ENCODE results near the gene EPHB3.

The EPHB3 gene

DNA sequence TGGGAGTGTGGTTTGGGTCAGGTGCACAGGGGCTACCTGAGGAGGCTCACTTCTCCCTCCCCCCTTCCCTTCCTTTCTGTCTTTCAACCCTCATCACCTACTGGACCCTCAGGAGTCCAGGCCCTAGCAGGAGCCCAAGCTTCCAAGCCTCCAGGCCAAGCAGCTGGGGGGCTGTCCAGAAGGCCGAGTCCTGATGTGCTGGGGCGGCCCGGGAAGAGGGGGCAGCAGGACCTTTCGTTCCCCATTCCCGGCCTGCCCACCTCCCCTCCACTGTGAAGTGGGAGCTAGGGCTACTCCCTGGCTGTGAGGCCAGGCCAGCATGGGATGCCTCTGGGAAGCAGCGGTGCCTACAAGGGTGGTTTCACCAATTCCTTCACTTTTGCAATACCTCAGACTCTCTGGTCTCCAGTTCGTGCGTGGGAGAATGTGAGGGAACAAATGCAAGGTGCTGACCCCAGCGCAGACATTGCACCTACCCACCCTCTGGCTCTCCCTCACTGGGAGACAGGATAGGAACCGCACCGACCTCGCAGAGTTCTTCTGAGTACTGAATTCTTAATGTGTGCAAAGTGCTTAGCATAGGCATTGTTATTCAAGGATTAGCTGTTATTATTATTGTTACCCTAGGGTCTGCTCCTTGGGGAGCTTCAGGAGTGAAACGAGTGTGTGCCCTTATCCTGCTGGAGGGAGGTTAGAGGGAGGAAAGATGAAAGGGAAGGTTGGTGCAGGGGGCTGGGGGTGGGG lies 2.5 kb downstream of the EPHB3 start:
- no peak for DNase-seq (ENCODE audit: low read depth, low spot score)

DNA sequence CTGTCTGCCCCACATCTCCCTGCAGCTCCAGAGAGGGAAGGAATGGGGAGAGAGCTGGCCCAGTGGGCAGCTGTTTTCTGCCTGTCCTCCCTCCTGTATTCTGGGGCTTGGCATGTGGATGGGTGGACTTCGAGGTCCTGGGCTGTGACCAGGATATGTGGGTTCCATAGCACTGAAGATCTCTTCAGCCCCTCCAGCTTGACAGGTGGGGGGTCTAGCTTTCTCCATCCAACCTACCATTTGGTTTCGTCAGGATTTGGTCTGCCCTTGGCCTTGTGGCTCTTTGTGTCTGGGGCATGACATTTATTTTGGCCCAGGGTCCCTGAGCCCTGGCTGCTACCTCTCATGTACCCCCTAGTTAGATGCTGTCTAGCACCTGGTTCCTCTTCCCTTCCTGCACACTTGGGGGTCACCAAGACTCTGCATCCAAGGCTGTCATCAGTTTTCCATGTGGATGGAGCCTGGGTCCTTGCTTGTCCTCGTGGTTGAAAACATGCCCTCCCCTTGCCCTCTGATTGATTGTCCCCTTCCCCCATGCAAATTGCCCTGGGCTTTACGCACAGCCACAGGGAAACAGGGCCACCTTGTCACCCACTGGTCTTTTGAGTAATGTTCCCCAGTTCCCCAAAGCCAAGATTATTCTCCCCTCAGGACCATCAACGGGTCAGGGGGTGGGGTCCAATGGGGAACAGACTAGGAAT lies 3.2 kb downstream of the EPHB3 start:
- no peak for DNase-seq (ENCODE audit: low read depth, low spot score)

DNA sequence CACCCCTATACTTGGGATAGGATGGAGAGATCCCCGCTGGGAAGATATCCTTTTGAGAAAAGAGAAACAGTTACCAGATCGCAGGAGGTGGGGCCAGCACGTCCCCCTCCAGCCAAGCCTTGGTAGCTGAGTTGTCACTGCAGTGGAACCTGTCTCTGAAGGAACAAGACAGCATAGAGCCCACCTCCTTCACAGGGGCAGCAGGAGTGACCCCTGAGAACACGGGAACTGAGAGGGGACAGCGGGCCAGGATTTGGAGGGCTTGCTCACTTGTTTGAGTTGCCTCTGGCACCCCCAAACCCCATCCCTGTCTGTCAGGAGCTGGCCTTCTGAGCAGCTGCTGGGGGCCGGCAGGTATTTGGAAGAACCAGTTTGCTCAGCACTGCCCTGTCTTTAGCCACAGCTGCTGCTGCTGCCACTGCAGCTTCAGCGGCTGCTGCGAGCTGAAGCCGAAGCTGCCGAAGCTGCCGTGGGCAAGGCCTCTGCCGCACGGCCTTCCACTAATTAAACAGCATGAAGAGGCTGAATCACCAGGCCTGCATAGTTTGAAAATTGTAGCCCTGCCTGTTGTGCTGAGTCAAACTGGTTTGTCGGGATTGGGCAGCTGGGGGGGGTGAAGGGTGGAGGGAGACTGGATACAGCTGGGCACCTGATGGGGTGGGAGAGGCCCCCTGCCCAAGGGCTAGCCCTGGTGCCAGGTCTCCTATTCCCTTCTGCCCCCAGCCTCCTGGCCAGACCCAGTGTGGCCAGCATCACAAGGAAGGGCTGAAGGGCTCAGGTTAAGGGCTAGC lies 4.0 kb downstream of the EPHB3 start:
- DNase-seq (ENCODE audit: low read depth, low spot score): no peak

DNA sequence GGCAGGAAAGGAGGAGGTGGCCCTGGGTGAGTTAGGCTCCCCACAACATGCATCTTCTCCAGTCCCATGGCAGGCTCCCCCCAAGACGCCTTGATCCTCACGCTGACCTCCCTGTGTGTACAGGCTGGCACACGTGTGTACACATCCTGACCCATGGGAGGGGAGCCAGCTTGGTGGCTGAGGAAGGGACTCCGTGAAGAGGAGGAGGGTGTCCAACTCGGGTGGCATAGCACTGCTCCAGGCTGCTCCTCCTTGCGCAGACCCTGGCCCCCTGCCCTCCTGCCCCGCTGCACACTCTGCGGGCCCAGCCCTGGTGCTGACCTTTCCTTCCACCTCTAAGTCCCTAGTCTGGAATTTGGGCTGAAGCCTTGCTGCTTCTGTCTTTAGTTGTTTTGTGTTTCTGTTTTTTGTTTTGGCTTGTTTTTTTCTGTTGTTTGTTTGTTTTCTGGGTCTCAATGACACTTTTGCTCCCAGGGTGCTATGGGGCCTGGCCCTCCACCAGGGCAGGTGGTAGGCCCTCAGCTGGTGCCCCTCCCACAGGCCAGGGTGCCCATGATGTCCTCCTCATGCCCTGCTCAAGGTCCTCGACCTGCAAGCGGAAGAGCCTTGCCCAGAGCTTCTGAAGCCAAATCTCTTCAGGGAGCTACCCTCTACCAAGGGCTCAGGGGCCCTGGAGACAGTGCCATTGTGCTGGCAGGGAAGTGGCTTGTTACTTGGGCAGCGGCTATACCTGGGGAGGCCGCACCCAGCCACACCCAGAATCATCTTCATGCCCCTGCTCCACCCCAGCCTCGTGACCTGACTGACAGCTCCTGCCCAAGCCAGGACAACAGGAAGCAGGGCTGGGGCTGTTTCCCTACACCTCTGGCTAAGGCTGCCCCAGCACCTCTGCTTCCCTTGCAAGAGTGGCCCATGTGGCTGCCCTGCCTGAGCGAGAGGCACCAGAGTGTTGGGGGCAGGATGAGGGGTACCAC lies 5.1 kb downstream of the EPHB3 start:
- DNase-seq (ENCODE audit: low read depth, low spot score): no peak

DNA sequence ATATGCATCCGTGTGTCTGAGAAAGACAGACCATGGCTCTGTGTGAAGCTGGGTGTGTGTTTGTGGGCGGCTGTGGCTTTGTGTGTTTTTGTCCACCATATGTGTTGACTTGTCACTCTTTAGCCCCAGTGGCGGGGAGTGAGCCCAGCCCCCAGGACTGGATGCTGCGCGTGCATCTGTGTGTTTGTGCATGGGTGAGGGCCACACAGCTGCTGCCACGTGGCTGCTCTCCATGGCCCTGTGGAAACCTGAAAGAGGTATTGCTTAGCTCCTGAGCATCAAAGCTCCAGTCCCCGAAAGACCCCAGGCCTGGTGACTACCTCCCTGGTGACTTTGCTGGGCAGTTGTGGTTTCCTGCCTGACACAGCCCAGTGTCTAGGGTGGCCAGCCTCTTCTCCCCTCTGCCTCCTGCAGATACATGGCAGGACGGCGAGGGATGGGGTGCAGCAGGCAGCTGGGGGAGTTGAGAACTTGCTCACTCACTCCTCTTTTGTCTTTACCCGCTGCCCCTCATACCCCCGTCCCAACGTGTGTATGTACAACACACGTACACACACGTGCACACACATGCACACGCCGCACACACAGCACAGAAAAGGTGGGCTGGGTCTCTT lies 6.5 kb downstream of the EPHB3 start:
- DNase-seq (ENCODE audit: low read depth, low spot score): no peak

DNA sequence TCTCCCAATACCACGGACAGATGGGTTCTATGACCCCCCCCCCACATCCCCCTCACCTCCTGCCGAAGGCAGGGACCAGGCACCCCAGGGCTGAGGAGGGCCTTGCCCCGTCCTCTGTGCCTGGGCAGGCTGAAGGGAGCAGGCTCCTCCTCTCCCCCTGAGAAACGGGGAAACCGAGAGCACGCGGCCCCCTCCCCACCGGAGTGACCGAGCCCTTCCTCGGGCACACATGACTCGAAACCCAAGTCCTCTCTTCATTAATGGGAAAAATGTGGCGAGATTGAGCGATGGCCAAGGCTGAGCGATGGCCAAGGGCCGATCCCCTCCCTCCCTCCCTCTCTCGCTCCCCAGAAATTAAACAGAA lies 7.0 kb downstream of the EPHB3 start:
- DNase-seq (ENCODE audit: low read depth, low spot score): no peak

DNA sequence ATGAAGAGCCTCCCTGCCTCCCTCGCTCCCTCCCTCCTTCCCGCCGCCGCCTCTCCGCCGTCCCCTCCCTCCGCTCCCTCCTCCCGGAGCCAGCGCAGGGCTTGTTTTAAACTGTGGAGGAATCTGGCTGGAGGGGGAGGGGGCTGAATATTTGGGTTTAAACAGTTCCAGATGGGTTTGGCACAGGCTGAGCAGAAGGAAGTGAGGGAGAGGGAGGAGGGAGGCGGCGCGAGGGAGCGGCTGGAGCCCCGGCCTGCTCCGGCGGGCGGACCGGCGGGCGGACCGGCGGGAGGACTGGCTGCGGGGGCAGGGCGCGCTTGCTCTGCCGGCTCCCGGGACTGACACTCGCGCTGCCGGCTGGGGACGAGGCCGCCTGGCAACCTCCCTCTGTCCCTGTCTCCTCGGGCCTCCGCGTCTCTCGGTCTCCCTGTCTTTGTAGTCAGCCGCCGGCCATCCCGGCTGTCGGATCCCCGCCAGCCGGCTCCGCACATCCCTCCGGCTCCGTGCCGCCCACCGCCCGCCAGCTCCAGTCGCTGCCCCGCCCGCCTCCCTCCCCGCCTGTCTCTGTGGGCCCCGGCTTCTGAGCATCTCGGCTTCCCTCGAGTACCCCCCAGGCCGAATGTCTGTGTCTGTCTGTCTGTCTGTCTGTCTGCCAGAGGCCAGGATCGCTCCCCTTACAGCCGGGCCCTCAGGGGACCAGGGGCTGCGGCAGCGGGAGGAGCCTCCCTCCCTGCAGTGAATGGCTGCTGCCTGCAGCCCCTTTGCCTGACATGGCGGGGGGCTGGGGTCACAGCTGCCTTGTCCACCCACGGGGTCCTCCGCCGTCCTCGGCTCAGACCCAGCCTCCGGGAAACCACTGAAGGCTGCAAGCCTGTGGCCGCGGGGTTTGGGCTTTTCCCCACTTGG lies 7.6 kb downstream of the EPHB3 start:
- DNase-seq (ENCODE audit: low read depth, low spot score): peak; percentile 53

DNA sequence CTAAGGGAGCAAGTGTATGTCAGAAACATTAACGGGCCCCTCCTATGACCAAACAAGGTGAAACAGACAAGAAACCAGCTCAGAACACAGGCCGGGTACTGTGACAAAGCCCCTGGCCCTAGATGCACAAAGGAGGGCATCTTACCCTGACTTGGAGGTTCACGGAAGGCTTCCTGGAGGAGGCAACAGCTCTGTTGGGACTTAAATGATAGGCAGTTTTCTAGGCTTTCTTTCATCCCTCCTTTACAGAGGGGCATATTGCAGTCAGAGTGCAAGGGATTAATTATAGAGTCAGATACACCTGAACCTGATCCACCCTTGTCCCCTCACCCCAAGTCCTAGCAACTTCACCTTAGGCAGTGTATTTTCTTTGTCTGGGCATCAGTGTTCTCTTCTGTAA lies 8.4 kb downstream of the EPHB3 start:
- no peak for DNase-seq (ENCODE audit: low read depth, low spot score)

DNA sequence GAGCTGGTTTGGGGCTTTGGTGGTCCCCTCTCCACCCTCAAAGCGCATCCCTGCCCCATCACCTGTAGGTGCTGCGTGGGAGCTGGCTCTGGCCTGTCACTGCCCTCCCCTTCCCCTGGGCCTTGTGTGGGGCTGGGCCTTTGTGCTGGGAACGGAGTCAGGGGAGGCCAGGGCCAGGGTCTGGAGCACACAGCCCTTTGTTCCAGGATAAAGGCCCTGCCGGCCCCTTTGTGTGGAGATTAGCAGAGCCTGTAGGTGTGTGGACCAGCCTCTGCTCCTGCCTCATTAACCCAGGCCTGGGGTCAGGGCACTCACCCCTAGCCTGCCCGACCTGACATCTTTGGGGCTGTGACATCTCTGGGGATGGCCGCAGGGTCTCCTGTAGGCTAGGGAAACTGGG lies 8.9 kb downstream of the EPHB3 start:
- no peak for DNase-seq (ENCODE audit: low read depth, low spot score)

DNA sequence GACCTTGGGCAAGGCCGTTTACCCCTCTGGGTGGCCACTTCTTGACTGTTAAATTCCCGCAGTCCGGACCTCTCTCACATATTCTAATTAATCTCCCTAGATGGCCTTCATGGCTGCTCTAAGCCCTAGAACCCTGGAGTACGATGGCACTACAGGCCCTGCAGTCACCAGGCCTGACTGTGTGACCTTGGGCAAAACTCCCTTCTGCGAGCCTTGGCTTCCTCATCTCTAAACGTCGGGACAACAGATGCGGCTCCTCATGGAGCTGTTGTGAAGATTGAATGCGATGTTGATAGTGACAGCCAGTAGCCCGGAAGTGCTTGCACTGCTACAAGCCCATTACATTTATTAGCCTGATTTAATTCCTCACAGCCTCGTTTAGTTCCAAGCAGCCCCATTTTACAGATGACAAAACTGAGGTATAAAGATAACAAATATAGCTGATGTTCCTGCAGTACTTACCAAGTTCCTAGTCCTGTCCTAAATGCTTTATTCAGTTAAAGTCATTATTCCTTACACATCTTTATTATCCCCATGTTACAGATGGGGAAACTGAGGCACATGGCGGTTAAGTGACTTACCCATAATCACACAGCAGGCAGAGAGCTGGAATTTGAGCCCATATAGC lies 10.3 kb downstream of the EPHB3 start:
- no peak for DNase-seq (ENCODE audit: low read depth, low spot score)

DNA sequence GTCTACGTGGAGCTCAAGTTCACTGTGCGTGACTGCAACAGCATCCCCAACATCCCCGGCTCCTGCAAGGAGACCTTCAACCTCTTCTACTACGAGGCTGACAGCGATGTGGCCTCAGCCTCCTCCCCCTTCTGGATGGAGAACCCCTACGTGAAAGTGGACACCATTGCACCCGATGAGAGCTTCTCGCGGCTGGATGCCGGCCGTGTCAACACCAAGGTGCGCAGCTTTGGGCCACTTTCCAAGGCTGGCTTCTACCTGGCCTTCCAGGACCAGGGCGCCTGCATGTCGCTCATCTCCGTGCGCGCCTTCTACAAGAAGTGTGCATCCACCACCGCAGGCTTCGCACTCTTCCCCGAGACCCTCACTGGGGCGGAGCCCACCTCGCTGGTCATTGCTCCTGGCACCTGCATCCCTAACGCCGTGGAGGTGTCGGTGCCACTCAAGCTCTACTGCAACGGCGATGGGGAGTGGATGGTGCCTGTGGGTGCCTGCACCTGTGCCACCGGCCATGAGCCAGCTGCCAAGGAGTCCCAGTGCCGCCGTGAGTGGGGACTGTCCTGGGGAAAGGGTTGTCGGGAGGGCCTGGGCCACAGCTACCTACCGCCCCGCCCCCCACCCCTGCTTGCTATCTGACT lies 11.2 kb downstream of the EPHB3 start:
- no peak for DNase-seq (ENCODE audit: low read depth, low spot score)

DNA sequence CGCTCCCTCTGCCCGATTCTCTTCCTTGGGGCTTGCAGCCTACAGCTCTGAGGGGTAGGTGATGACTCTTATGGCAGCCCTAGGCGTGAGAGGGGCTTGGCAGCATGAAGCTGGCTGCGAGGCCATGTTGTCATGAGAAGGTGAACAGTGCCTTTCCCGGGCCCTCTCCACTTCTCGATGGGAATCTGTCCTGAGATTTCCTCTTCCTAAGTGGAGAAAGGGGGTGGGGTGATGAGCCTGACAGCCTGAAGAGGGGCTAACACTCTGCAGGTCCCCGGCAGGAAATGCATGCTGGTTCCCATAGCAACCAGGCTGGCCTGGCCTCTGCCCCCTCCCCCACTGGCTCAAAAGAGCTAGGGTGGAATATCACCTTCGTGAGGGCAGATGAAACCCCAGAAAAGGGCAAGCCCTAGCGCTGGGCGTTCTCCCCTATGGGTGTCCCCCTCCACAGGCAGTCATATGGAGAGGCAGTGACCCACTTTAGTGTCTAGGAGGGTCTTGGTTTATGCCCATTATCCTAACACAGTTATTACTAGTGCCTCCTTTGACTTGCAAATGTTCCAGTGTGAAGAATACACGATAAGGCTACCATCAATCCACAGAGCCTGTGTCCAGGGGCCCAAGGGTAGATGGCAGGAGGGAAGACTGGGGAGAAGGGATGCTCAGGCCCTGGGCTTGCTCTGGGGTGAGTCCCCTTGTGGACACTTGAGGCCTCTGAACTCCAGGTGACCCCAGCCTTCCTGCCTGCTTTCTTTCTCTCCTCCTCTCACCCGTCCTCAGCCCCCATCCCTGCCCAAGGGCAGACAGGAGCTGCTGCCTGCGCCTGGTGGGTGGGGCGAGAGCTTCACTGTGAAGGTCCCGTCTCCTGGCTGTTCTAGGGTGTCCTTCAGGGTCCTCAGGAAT lies 13.2 kb downstream of the EPHB3 start:
- DNase-seq (ENCODE audit: low read depth, low spot score): no peak

DNA sequence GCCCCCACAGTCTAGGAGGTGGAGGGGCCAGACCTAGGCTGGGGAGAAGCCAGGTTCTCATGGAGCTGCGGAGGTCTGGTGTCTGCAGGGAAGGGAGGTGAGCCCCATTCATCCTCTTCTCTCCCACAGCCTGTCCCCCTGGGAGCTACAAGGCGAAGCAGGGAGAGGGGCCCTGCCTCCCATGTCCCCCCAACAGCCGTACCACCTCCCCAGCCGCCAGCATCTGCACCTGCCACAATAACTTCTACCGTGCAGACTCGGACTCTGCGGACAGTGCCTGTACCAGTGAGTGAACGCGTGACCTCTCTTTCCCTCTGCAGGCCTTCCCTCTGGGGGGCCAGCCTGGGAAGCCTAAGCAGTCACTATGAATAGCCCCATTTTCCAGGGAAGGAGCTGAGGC lies 14.1 kb downstream of the EPHB3 start:
- no peak for DNase-seq (ENCODE audit: low read depth, low spot score)

DNA sequence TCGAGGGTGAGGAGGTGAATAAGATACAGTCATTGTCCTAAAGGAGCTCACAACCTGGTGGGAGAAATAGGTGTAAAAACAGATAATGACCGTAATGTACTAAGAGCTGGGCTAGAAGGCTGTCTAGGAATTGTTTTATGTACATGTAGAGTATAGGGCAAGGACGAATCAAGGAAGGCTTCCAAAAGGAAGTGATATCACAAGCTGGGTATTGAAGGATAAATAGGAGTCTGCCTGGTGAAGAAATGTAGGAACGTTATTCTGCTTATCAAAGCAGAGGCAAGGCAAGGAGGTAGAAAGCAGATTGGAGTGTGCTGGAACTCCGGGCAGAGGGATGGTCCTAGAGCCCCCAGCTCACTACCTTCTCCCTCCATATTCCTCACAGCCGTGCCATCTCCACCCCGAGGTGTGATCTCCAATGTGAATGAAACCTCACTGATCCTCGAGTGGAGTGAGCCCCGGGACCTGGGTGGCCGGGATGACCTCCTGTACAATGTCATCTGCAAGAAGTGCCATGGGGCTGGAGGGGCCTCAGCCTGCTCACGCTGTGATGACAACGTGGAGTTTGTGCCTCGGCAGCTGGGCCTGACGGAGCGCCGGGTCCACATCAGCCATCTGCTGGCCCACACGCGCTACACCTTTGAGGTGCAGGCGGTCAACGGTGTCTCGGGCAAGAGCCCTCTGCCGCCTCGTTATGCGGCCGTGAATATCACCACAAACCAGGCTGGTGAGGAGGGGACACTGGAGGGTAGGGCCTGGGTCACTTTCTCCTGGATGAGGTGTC lies 15.1 kb downstream of the EPHB3 start:
- DNase-seq (ENCODE audit: low read depth, low spot score): no peak

DNA sequence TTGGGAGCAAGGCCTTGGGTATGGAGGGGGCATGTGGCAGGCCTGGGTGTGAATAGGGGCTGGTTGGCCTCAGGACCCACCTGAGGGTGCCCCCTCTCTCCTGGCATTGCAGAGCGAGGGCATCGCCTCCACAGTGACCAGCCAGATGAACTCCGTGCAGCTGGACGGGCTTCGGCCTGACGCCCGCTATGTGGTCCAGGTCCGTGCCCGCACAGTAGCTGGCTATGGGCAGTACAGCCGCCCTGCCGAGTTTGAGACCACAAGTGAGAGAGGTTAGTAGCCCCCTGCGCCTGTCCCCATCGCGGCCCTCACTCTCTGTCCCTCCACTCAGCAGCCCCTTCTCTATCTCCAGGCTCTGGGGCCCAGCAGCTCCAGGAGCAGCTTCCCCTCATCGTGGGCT lies 16.0 kb downstream of the EPHB3 start:
- DNase-seq (ENCODE audit: low read depth, low spot score): no peak

DNA sequence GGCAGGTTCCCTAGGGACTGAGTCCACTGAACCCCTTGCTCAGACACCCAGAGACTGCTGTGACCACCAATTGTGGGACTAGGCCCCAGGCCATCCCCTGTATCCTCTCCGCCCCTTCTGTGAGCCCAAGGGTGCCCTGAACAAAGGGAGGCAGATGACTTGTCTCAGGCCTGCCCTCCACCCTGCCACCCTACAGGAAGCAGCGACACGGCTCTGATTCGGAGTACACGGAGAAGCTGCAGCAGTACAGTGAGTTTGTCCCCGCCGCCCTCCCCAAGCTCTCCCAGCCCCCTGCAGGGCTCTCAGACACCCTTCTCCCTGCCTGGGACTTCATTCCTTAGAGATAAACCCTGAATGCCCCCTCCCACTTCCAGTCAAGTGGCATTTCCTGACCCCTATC lies 16.6 kb downstream of the EPHB3 start:
- DNase-seq (ENCODE audit: low read depth, low spot score): no peak

DNA sequence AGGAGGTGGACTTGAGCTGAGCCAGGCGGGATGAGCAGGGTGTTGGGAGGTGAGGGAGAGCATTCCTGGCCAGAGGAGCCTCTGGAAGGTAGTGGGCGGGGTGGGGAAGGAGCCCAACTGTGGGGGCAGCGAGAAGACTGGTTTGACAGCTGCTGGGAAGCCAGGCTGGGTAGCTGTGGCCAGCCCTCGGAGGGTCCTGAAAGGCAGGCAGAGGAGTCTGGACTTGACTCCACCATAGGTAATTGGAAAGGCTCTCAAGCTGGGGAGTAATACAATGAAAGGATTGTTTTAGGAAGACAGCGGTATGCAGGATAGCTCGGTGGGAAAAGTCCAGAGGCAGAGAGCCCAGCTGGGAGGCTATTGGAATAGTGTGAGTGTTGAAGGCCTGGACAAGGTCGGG lies 17.2 kb downstream of the EPHB3 start:
- no peak for DNase-seq (ENCODE audit: low read depth, low spot score)
